Measurements from ENCODE around the gene TET3.

DNA sequence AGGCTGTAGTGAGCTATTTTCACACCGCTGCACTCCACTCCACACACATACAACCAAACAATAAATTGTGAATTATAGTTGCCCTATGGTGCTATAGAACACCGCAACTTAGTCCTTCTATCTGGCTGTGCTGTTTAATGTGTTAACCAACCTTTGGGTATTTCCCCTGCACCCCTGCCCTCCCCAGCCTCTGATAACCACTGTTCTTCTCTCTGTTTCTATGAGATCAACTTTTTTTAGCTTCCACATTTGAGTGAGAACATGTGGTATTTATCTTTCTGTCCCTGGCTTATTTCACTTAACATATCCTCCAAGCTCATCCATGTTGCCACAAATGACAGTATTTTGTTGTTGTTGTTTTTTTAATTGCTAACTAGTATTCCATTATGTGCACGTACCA is 32.5 kb downstream of the TET3 start:
- TF ChIP-seq, protein P1, sequence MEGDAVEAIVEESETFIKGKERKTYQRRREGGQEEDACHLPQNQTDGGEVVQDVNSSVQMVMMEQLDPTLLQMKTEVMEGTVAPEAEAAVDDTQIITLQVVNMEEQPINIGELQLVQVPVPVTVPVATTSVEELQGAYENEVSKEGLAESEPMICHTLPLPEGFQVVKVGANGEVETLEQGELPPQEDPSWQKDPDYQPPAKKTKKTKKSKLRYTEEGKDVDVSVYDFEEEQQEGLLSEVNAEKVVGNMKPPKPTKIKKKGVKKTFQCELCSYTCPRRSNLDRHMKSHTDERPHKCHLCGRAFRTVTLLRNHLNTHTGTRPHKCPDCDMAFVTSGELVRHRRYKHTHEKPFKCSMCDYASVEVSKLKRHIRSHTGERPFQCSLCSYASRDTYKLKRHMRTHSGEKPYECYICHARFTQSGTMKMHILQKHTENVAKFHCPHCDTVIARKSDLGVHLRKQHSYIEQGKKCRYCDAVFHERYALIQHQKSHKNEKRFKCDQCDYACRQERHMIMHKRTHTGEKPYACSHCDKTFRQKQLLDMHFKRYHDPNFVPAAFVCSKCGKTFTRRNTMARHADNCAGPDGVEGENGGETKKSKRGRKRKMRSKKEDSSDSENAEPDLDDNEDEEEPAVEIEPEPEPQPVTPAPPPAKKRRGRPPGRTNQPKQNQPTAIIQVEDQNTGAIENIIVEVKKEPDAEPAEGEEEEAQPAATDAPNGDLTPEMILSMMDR (IDR thresholded peaks at IDR 0.05; ENCODE audit: low read depth, low read length) = no peak
- no peak for TF ChIP-seq POLR2A (IDR thresholded peaks at IDR 0.05; ENCODE audit: extremely low read depth, insufficient read length)
- TF ChIP-seq, protein P2, sequence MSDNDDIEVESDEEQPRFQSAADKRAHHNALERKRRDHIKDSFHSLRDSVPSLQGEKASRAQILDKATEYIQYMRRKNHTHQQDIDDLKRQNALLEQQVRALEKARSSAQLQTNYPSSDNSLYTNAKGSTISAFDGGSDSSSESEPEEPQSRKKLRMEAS (IDR thresholded peaks at IDR 0.05; ENCODE audit: low read depth, low read length) = no peak

Data from NB4 (cell line).